SK-N-MC (cell line): Measurements from ENCODE around the gene POFUT2.

Experiments used
- EZH2 ChIP-seq: fragments of 200-600 bp; sonication (generic); IDR thresholded peaks from one replicate; pipeline ENCODE4 v1.6.1; 2017; ENCODE audit warnings: antibody characterized with exemption
- FOXP2 ChIP-seq: optimal IDR thresholded peaks from 2 replicates; pipeline ENCODE3; 2011; ENCODE audit warnings: mild to moderate bottlenecking, moderate library complexity; ENCODE audit not compliant: insufficient read depth; ENCODE audit errors: extremely low read length, control extremely low read depth
- POLR2AphosphoS5 ChIP-seq: IDR thresholded peaks from 2 replicates; pipeline ENCODE4 v1.6.1; 2012; ENCODE audit warnings: mild to moderate bottlenecking, low read depth, low read length, borderline replicate concordance

- no peak for TF ChIP-seq FOXP2
- no peak for TF ChIP-seq EZH2
- TF ChIP-seq POLR2AphosphoS5: no peak
Observed at GRCh38 chr21:45262616-45263015, 25.1 kb downstream of the POFUT2 start.
